Caco-2 (cell line): Measurements from ENCODE around the gene TIMM13. TPM values are rescaled to one million over a fixed set of nuclear protein-coding genes. Genes with fewer than 3 reads are reported as not detected.
A peak's percentile ranks its signal among the peaks of the same experiment; 100 is the strongest.

Source experiments
- BruUV-seq: library from RNA; stranded (reverse); fragments of 400-500 nt; replicated peaks from 2 replicates; lab custom pipeline; 2021; lab: Mats Ljungman, UMichigan
- CTCF ChIA-PET: fragments of 300-600 bp; sonication (Branson Sonifier 250); formaldehyde crosslinking; loops from one replicate; lab custom pipeline; 2022; ENCODE audit warnings: antibody characterized with exemption; lab: Charles Lee
- POLR2A ChIA-PET: fragments of 300-600 bp; sonication (Branson Sonifier 250); formaldehyde crosslinking; loops from one replicate; lab custom pipeline; 2022; ENCODE audit warnings: antibody characterized with exemption; lab: Charles Lee
- DNase-seq, 2 experiments: peaks; one replicate each; pipeline versions ENCODE4 v3.0.0 to v3.0.0-alpha.2; 2020 to 2022
- H3K27me3 ChIP-seq: replicated peaks from 2 replicates; pipeline ENCODE4 v1.6.0; 2011; ENCODE audit warnings: low read length; ENCODE audit not compliant: control insufficient read depth, insufficient read depth
- H3K36me3 ChIP-seq: 2 replicates; pipeline ENCODE4 v1.5.1; 2011; ENCODE audit warnings: low read length; ENCODE audit not compliant: control insufficient read depth, insufficient read depth
- H3K4me1 ChIP-seq: fragments of 250-450 bp; sonication (Bioruptor Pico); 2 replicates; pipeline ENCODE4 v1.5.1; 2020; ENCODE audit warnings: mild to moderate bottlenecking
- H3K4me3 ChIP-seq: 2 replicates; pipeline ENCODE4 v1.5.1; 2011; ENCODE audit warnings: low read depth, mild to moderate bottlenecking, control low read depth, low read length
- H3K9me3 ChIP-seq: fragments of 250-450 bp; sonication (Bioruptor Pico); 2 replicates; pipeline ENCODE4 v1.5.1; 2020; ENCODE audit warnings: mild to moderate bottlenecking, moderate library complexity
- H3K27ac Mint-ChIP-seq: one replicate; pipeline ENCODE4 v1.8.0; 2022; ENCODE audit warnings: mixed read lengths; ENCODE audit not compliant: unreplicated experiment
- H3K27me3 Mint-ChIP-seq: one replicate; pipeline ENCODE4 v1.8.0; 2022; ENCODE audit warnings: mixed read lengths; ENCODE audit not compliant: insufficient read depth, unreplicated experiment
- H3K36me3 Mint-ChIP-seq: one replicate; pipeline ENCODE4 v1.8.0; 2022; ENCODE audit warnings: mild to moderate bottlenecking, mixed read lengths; ENCODE audit not compliant: insufficient read depth, unreplicated experiment
- H3K4me1 Mint-ChIP-seq: one replicate; pipeline ENCODE4 v1.8.0; 2022; ENCODE audit warnings: low read depth, mixed read lengths; ENCODE audit not compliant: unreplicated experiment
- H3K4me3 Mint-ChIP-seq: one replicate; pipeline ENCODE4 v1.8.0; 2022; ENCODE audit warnings: mild to moderate bottlenecking, moderate library complexity, mixed read lengths; ENCODE audit not compliant: unreplicated experiment
- H3K9me3 Mint-ChIP-seq: one replicate; pipeline ENCODE4 v1.8.0; 2022; ENCODE audit warnings: mixed read lengths; ENCODE audit not compliant: unreplicated experiment
- CTCF ChIP-seq, 2 experiments: fragments of 200-600 bp in 1 of 2; IDR thresholded peaks; 1 replicate in 1 of 2; 2 replicates in 1 of 2; pipeline versions ENCODE4 v1.5.1 to v1.8.0; 2011 to 2022; ENCODE audit warnings: antibody characterized with exemption in 1 of 2, control low read depth in 1 of 2, inconsistent platforms in 1 of 2, low read depth in 1 of 2, low read length in 1 of 2, mild to moderate bottlenecking in 1 of 2, moderate library complexity in 1 of 2; ENCODE audit not compliant: insufficient read depth in 1 of 2, severe bottlenecking in 1 of 2, unreplicated experiment in 1 of 2
- intact Hi-C: fragments of 100-400 bp; cut with micrococcal nuclease; formaldehyde crosslinking; loops from one replicate; pipeline ENCODE4 v1.10.0; 2022; ENCODE audit not compliant: unreplicated experiment
- total RNA-seq: library from RNA; stranded (reverse); gene quantifications from 2 replicates; pipeline ENCODE4 v1.2.3, GENCODE V29; 2022

The TIMM13 gene
- total RNA-seq, 1 experiment from 2014 or later: 200 TPM

- no peak for TF ChIP-seq CTCF (IDR thresholded peaks at IDR 0.05; ENCODE audit: insufficient read depth in 1 of 2, low read depth in 1 of 2, low read length in 1 of 2, severe bottlenecking in 1 of 2, unreplicated experiment in 1 of 2)
- Histone ChIP-seq H3K9me3 (no peaks in the 10 kb centered on the region), H3K36me3 (no peaks in the 10 kb centered on the region), H3K4me3 (no peak overlapping the region), H3K4me1 (no peaks in the 10 kb centered on the region), H3K27me3 (no peaks in the 10 kb centered on the region)
- DNase-seq: no peak
- ChIA-PET POLR2A (no interaction called here), CTCF (no interaction called here)
- Mint-ChIP-seq H3K27me3 (no peaks in the 10 kb centered on the region), H3K27ac (no peak overlapping the region), H3K36me3 (peaks cover 57% of the 10 kb centered on the region), H3K9me3 (no peaks in the 10 kb centered on the region), H3K4me1 (no peaks in the 10 kb centered on the region), H3K4me3 (no peak overlapping the region)
- intact Hi-C loops: no loop called here
- no TSS peak for BruUV-seq
Observed at GRCh38 chr19:2436384-2436783, 9.0 kb upstream of the TIMM13 start.

GRCh38 chr19:2434721-2435265, 7.4 kb upstream of the TIMM13 start:
- intact Hi-C loops: no loop called here
- no peak for TF ChIP-seq CTCF (IDR thresholded peaks at IDR 0.05; ENCODE audit: insufficient read depth in 1 of 2, low read depth in 1 of 2, low read length in 1 of 2, severe bottlenecking in 1 of 2, unreplicated experiment in 1 of 2)
- Mint-ChIP-seq H3K4me1 (no peaks in the 10 kb centered on the region), H3K27me3 (no peaks in the 10 kb centered on the region), H3K36me3 (peaks cover 59% of the 10 kb centered on the region), H3K9me3 (no peaks in the 10 kb centered on the region), H3K4me3 (no peak overlapping the region), H3K27ac (peak overlapping the region; percentile 53)
- Histone ChIP-seq H3K4me1 (no peaks in the 10 kb centered on the region), H3K9me3 (no peaks in the 10 kb centered on the region), H3K4me3 (no peak overlapping the region), H3K27me3 (no peaks in the 10 kb centered on the region), H3K36me3 (0 out of 2 replicates have a peak, but pooled peaks cover 1% of the 10 kb centered on the region)
- DNase-seq: no peak
- POLR2A ChIA-PET: no interaction called here
- CTCF ChIA-PET: no interaction called here
- no TSS peak for BruUV-seq

- CTCF ChIA-PET: interaction anchor here (0.5 kb wide), 1 partner anchor 1640 kb away, joined by 5 read pairs; no protein-coding TSS in a partner anchor
- H3K27ac Mint-ChIP-seq: no peak overlapping the region
- peak overlapping the region; percentile 4 for H3K4me3 Mint-ChIP-seq
- Histone ChIP-seq H3K9me3 (no peaks in the 10 kb centered on the region), H3K27me3 (no peaks in the 10 kb centered on the region), H3K4me3 (no peak overlapping the region), H3K4me1 (0 out of 2 replicates have a peak, but pooled peaks cover under 1% of the 10 kb centered on the region), H3K36me3 (0 out of 2 replicates have a peak, but pooled peaks cover 2% of the 10 kb centered on the region)
- peaks cover 61% of the 10 kb centered on the region for H3K36me3 Mint-ChIP-seq
- TF ChIP-seq CTCF (IDR thresholded peaks at IDR 0.05; ENCODE audit: insufficient read depth in 1 of 2, low read depth in 1 of 2, low read length in 1 of 2, severe bottlenecking in 1 of 2, unreplicated experiment in 1 of 2): no peak
- intact Hi-C loops: no loop called here
- no peaks in the 10 kb centered on the region for H3K4me1 Mint-ChIP-seq
- no peaks in the 10 kb centered on the region for H3K9me3 Mint-ChIP-seq
- no peak for DNase-seq
- no peaks in the 10 kb centered on the region for H3K27me3 Mint-ChIP-seq
- BruUV-seq: TSS peak; percentile 30
- POLR2A ChIA-PET: no interaction called here
Observed at GRCh38 chr19:2434267-2434666, 6.9 kb upstream of the TIMM13 start.
